ENCODE results near the gene C16orf86. TPM values are rescaled to one million over a fixed set of nuclear protein-coding genes. Genes with fewer than 3 reads are reported as not detected.

The C16orf86 gene
- total and polyA plus RNA-seq, 12 donors: 0.57 to 17.9 (median 8.0) TPM

GRCh38 chr16:67666032-67666551 lies 522 bp upstream of the C16orf86 start:
- Histone ChIP-seq H3K27me3 (no peaks in the 10 kb centered on the region), H3K36me3 (replicated peaks in 1 of 2) (peaks cover 0 to 10% of the 10 kb centered on the region in 2 donors), H3K27ac (peak overlapping the region in 3 of 5 donors; percentile 85 to 91 (median 87)), H3K4me3 (peak overlapping the region in 3 of 4 donors; percentile 65 to 86 (median 73)), H3K9me3 (replicated peaks in 1 of 3) (no peaks in the 10 kb centered on the region), H3K4me1 (replicated peaks in 1 of 2) (peaks cover 10 to 29% of the 10 kb centered on the region in 2 donors)
- intact Hi-C loops (cut with DNase I): loop anchor here in 1 of 2 donors (5.0 kb wide), 1 partner anchor 136 kb away; no protein-coding TSS in a partner anchor
- no peak for TF ChIP-seq CTCF (IDR thresholded peaks at IDR 0.05)
- TF ChIP-seq POLR2A (IDR thresholded peaks at IDR 0.05): no peak
- WGBS, 4 donors: 0 to 4% (median 1%) methylated on average over 9 to 46 of the region's 46 CpGs
- DNase-seq: peak in 6 of 7 donors; percentile 54 to 71 (median 64)

GRCh38 chr16:67667453-67667816 lies 821 bp downstream of the C16orf86 start:
- no peaks in the 10 kb centered on the region for H3K9me3 ChIP-seq (replicated peaks in 1 of 3)
- WGBS, 4 donors: 20 to 44% (median 39%) methylated on average over 2 to 10 of the region's 10 CpGs
- peak overlapping the region in 2 of 4 donors; percentile 65 to 86 for H3K4me3 ChIP-seq
- intact Hi-C loops (cut with DNase I): loop anchor here in 1 of 2 donors (5.0 kb wide), 1 partner anchor 135 kb away; no protein-coding TSS in a partner anchor
- no peak for DNase-seq
- H3K4me1 ChIP-seq (replicated peaks in 1 of 2): peaks cover 10 to 27% of the 10 kb centered on the region in 2 donors
- no peak for TF ChIP-seq POLR2A (IDR thresholded peaks at IDR 0.05)
- TF ChIP-seq CTCF (IDR thresholded peaks at IDR 0.05): no peak
- peak overlapping the region; percentile 77 to 91 (median 85) for H3K27ac ChIP-seq
- H3K27me3 ChIP-seq: no peaks in the 10 kb centered on the region
- H3K36me3 ChIP-seq (replicated peaks in 1 of 2): peaks cover 0 to 8% of the 10 kb centered on the region in 2 donors

DNA sequence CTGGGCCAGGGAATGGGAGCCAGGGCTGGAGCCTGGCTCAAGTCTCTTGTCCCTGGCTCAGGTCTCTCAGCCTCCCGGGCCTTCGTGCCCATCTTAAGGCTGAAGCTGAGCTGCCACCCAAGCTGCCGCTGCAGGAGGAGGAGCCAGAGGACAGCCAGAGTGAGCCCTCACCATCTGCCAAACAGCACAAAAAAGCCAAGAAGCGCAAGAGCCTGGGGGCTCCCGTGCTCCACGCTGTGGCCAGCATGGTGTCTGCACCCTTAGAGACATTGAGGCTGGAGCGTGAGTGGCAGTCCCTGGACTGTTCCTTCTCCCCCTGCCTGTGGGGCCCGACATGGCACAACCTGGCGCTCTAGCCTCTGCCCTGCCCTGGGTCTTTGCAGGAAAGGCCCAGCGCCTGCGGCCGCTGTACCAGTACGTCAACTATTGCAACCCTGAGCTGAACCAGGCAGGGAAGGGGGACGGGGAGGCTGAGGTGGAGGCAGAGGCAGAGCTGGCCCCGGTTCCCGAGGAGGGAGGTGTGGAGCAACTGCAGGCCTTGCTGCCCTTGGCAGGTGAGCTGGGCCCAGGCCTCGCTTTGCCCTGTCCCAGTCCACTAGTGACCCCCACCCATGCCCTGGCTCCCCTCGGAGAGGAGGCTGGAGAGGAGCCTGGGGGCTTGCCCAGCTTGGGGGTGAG lies 1.3 kb downstream of the C16orf86 start:
- TF ChIP-seq CTCF (IDR thresholded peaks at IDR 0.05) (peak; percentile 66 to 98 (median 96)), POLR2A (IDR thresholded peaks at IDR 0.05) (peak in 1 of 2 donors; percentile 55)
- H3K36me3 ChIP-seq (replicated peaks in 1 of 2): peaks cover 0 to 2% of the 10 kb centered on the region in 2 donors
- H3K9me3 ChIP-seq (replicated peaks in 1 of 3): no peaks in the 10 kb centered on the region
- intact Hi-C loops (cut with DNase I): loop anchor here in 1 of 2 donors (5.0 kb wide), 1 partner anchor 134 kb away; no protein-coding TSS in a partner anchor
- no peaks in the 10 kb centered on the region for H3K27me3 ChIP-seq
- H3K27ac ChIP-seq: peak overlapping the region in 4 of 5 donors; percentile 77 to 91 (median 86)
- H3K4me3 ChIP-seq: peak overlapping the region in 1 of 4 donors; percentile 65
- 11 to 43% (median 19%) methylated on average over 3 to 18 of the region's 18 CpGs for WGBS, 4 donors
- peak; percentile 84 to 98 (median 94) for DNase-seq
- H3K4me1 ChIP-seq (replicated peaks in 1 of 2): peaks cover 10 to 32% of the 10 kb centered on the region in 2 donors

- peaks cover 15 to 39% of the 10 kb centered on the region in 2 donors for H3K4me1 ChIP-seq (replicated peaks in 1 of 2)
- no peak for DNase-seq
- H3K9me3 ChIP-seq (replicated peaks in 1 of 3): no peaks in the 10 kb centered on the region
- no peak for TF ChIP-seq POLR2A (IDR thresholded peaks at IDR 0.05)
- no peak for TF ChIP-seq CTCF (IDR thresholded peaks at IDR 0.05)
- no peak overlapping the region for H3K4me3 ChIP-seq
- no peaks in the 10 kb centered on the region for H3K27me3 ChIP-seq
- H3K27ac ChIP-seq: peak overlapping the region in 2 of 5 donors; percentile 85 to 91
- WGBS, 4 donors: 84 to 93% (median 89%) methylated on average over 6 of the region's 6 CpGs
- no peaks in the 10 kb centered on the region for H3K36me3 ChIP-seq (replicated peaks in 1 of 2)
- intact Hi-C loops (cut with DNase I): loop anchor here in 1 of 2 donors (5.0 kb wide), 1 partner anchor 134 kb away; no protein-coding TSS in a partner anchor
These were observed 2.0 kb downstream of the C16orf86 start for GRCh38 chr16:67668495-67669157.

Data from adrenal gland (tissue), 12 donors.